Stimulated activated naive CD8-positive, alpha-beta T cell treated with anti-CD3 and anti-CD28 coated beads, Interleukin-15, Interleukin-2, amounts not matched to agents 100 U/mL and 50 U/mL, for 24 hours (primary cell): Measurements from ENCODE around the gene MCU.
A peak's percentile ranks its signal among the peaks of the same experiment; 100 is the strongest.
"Not testable (repeated sequence)": the region's sequence is repeated elsewhere in the genome, so short reads cannot be mapped to it uniquely, and the experiment has no call there.

Experiments used
- ATAC-seq: fragments of 150-1000 bp; cut with Tn5 transposase; one replicate; pipeline ENCODE4 v1.10.0; 2021
- DNase-seq: peaks from one replicate; pipeline ENCODE4 v3.0.0; 2021

Gene MCU, protein sequence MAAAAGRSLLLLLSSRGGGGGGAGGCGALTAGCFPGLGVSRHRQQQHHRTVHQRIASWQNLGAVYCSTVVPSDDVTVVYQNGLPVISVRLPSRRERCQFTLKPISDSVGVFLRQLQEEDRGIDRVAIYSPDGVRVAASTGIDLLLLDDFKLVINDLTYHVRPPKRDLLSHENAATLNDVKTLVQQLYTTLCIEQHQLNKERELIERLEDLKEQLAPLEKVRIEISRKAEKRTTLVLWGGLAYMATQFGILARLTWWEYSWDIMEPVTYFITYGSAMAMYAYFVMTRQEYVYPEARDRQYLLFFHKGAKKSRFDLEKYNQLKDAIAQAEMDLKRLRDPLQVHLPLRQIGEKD

DNA sequence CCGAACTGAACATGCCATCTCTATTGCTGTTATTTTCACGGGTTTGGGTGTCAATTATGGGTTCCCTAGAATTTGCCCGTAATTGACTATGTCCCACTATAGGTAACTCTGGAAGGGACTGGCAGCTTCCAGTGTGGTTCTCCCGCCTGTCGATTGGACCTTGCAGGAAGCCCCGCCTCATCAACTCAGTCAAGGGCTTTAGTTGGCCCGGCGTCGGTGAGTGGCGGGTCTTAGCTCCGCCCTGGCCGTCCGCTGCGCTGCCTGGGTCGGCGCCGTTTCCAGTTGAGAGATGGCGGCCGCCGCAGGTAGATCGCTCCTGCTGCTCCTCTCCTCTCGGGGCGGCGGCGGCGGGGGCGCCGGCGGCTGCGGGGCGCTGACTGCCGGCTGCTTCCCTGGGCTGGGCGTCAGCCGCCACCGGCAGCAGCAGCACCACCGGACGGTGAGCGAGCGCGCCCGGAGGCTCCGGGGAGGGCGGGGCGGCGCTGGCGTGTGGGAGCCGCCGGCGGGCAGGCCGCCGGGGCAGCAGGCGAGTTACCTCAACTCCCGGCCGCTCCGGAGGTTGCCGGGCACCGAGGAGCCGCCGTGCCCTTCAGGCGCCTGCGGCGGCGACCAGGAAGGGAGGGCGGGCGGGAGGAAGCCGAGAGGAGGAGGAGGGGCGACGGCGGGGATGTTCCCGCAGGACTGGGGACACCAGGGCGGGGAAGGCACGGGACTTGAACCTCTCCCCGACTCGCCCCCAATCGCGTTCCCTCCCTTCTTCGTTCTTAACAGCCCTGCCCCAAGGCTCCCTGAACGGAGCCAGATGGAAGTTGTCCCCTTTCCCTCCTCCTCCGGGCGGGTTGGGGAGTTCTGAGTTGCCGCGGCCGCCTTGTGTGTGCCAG, at the start of gene MCU:
TSS of gene MCU (plus strand) at position 281 of the 881 bp plus-strand sequence. CDS start at position 290, 9 bp downstream.
- ATAC-seq (peak; percentile 99), DNase-seq (peak; percentile 92)

DNA sequence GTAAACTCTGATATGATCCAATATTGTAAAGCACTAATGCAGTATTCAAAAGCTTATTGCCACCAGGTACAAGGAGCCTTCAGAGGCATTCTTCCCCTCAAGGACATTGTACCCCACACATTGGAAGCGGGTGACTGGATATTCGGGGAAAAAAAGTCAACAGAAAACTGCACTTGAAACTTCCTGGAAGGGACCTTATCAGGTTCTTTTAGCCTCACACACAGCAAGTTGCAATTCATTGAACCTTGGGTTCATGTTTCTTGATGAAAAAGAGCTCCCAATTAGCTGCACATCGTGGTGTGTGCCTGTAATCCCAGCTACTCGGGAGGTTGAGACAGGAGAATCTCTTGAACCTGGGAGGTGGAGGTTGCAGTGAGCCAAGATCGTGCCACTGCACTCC, 49.6 kb upstream of the MCU start:
- ATAC-seq (no peak), DNase-seq (no peak)

DNA sequence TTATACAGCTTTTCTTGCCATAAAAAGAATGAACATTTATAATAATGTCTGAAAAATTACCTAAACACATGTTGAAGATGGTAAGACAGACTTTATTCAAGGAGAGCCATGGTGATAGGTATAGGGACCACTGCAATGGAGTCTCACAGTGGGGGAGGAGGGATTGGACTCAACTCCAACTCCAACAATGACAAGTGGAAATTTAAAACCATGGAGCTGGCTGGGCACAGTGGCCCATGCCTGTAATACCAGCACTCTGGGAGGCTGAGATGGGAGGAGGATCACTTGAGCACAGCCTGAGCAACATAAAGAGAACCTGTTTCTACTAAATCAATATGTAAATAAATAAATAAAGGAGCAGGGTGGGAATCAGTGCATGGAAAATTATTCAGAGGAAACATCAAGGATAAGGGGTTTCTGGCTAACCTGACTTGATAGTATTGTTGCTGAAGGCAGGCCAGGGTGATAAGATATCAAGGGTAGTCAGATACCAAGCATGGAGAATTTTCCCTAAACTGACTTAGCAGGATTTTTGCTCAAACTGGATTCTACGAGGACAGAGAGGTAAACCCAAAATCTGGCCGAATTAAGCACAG, 46.6 kb upstream of the MCU start:
- no peak for ATAC-seq
- DNase-seq: no peak

DNA sequence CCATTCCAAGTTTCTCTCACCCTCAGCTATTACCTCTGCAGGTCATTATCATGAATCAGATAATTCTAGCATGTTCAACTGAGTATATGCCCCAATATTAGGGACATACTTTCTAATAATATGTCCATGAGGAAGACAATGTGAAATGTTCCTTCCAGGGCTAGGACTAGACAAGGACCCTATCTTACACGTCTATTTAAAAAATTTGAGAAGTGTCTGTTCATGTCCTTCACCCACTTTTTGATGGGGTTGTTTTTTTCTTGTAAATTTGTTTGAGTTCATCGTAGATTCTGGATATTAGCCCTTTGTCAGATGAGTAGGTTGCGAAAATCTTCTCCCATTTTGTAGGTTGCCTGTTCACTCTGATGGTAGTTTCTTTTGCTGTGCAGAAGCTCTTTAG, 45.0 kb upstream of the MCU start:
- DNase-seq, ATAC-seq: not testable (repeated sequence)

DNA sequence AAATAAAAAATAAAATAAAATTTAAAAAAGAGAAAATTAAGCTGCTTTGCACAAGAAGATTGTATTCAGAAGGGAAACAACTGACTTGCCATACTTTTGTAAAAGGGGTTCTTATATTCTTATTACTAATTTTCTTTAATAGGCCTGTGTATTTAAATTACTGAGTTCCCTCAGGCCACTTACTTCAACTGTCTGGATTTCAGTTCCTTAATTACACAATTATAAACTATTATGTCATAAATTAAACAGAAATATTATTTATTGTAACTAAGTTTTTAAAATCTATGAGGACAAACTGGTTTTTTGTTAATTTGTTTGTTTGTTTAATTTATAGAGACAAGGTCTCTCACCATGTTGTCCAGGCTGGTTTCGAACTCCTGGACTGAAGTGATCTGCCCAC, 43.6 kb upstream of the MCU start:
- no peak for ATAC-seq
- no peak for DNase-seq

DNA sequence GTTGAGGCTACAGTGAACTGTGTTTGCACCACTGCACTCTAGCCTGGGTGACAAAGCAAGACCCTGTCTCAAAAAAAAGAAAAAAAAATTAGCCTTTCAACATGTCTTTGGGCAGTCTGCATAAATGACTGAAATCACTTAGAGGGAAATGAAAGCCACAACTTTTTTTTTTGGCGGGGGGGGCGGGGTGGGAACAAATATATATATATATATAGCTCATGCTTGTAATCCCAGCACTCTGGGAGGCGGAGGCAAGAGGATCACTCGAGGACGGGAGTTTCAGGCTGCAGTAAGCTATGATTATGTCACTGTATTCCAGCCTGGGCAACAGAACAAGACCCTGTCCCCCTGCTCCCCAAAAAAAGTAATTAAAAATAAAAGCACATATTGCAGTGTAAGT, 42.7 kb upstream of the MCU start:
- DNase-seq (no peak), ATAC-seq (no peak)

DNA sequence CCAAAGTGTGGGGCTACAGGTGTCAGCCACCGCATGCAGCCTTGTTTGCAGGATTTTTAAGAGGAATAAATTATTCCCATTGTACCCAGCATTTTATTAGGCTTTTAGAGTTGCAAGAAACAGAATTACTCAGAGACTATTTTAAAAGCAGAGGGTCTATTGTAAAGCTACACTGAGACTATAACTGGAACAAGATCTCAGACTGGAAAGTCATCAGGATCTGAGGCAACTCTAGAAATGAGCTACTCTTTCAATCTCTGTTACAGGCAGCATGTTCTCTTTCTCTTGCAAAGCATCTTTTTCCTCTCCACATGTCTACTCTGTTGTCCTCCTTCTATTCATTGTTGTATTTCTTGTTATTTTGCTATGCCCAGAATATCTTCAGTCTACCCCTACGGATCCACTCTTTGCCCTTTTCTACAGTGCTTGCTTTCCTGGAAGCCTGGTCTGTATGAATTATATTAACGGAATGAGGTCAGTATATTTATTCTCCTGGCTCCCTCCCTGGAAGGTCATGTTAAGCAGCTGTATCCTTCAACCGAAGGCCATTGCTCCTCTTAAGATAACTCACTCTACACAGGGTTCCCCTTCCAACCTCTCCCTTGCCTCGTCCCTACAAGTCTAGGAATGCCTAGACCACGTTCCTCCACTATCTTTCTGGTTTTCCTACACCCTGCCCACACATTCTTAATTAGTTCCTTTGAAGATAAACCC, 38.4 kb upstream of the MCU start:
- DNase-seq (no peak), ATAC-seq (no peak)

DNA sequence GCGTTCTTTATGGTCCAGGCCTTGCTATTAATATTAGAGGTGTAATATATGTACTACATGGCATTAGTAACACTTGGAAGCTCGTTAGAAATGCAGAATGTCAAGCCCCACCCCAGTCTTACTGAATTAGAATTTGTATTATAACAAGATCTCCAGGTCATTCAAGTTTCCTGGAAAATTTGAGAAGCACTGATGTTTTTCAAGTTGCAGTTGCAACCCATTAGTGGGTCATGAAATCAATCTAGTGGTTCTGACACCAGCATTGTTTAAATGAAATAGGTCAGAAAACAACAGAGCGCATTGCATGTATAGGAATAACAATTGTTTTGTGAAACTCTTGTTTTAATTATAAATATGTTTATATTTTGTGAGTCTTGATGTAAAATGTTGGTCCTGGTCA, 37.2 kb upstream of the MCU start:
- ATAC-seq: no peak
- no peak for DNase-seq

DNA sequence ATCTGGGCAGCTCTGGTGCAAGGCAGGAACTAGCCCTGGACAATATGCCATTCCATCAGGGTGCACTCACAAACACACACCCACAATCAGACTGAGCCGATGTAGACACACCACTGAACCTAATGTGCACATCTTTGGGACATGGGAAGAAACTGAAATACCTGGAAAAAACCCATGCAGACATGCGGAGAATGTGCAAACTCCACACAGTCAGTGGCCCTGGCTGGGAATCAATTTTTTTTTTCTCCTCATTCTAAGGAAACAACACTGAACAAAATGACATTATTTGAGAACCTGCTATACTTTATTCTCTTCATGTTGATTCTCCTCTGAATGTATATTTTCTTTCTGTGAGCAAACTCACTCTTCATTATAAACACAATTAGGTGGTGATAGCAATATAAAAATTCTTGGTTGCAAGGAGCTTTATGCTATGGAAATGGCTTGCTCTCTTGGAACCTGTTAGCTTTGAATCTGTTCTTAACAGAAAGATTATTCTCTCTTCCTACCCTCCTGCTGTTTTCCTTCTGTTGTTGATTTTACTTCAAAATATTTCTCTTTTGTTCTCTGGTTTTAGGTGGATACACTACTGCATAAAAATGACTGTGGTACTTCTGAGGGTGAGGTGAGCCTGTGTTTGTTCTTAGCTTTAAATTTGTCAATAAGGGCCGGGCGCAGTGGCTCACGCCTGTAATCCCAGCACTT, 33.1 kb upstream of the MCU start:
- ATAC-seq (no peak), DNase-seq (no peak)

DNA sequence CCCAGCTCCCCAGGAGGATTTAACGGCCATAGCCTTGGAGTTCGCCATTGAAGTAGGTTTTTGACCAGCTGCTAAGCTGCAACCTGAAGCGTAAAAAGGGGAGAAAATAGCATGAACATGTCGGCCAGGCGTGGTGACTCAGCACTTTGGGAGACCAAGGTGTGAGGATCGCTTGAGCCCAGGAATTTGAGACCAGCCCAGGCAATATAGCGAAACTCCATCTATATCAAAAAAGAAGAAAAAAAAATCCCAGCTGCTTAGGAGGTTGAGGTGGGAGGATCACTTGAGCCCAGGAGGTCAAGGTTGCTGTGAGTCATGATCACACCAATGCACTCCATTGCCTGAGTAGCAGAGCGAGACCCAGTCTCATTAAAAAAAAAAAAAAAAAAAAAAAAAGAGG, 32.2 kb upstream of the MCU start:
- no peak for DNase-seq
- ATAC-seq: no peak

DNA sequence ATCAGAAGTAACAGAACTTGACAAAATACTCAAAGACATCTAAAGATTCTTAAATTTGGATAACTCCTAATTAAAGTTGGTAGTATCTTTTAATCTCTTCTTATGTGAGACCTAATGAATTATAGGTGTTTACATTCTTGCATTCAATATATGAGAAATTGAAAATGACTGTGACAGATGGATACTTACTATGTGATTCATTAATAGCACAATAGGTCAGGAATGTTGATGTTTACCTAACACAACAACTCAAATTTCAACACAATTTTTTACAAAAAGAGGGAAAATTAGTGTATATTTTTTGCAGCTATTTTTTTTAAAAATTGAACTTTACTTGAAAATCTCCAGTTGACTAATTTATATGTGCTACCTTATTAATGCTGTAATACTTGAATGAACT, 31.7 kb upstream of the MCU start:
- DNase-seq (no peak), ATAC-seq (no peak)

DNA sequence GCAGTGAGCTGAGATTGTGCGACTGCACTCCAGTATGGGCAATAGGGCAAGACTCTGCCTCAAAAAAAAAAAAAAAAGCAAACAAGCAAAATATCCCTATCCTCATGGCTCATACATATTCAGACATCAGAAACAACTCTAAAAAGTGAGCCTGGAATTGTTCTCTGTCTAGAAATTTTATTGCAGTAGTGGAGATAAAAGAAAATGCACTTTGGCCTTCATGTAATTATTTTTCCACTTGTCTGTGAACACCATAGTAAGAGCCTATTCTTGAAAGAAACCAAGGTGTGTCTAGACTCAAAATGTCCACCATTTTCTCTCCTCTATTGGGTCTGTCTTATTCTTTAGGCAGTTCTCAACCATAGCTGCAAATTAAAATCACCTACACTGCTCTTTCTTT, 30.5 kb upstream of the MCU start:
- DNase-seq (no peak), ATAC-seq (no peak)

DNA sequence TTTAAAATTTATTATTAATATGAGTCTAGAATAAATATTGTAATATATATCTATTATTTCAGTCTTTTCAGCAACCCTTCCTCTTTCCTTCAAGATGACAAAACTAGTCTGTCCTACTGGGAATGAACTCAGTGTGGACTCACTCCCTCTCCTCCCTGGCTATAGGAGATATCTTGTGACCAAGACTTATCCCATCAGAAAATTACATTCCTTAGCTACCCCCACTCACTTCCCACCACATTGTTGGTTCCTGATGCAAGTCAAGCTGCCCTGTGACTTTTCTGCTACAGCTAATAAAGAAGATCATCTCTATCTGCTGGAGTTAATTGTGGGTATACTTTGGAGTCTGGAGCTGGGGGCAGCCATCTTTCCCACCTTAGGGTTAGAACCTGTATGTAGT, 28.0 kb upstream of the MCU start:
- DNase-seq: no peak

DNA sequence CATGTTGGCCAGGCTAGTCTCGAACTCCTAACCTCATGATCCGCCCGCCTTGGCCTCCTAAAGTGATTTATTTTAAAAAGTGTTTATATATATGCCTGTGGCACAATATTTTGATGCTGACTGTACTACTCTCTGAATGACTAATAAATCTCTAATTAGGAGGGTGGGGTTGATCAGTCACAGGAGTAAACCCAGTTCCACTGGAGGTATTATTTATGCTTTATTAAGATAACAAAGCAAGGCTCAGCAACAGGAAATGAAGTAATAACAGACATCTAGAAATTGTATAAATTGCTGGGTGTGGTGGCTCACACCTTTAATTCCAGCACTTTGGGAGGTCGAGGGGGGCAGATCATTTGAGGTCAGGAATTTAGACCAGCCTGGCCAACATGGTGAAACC, 26.0 kb upstream of the MCU start:
- DNase-seq: no peak
- no peak for ATAC-seq

More for the DNA sequence above, 28.0 kb upstream of the MCU start:
- no peak for ATAC-seq

DNA sequence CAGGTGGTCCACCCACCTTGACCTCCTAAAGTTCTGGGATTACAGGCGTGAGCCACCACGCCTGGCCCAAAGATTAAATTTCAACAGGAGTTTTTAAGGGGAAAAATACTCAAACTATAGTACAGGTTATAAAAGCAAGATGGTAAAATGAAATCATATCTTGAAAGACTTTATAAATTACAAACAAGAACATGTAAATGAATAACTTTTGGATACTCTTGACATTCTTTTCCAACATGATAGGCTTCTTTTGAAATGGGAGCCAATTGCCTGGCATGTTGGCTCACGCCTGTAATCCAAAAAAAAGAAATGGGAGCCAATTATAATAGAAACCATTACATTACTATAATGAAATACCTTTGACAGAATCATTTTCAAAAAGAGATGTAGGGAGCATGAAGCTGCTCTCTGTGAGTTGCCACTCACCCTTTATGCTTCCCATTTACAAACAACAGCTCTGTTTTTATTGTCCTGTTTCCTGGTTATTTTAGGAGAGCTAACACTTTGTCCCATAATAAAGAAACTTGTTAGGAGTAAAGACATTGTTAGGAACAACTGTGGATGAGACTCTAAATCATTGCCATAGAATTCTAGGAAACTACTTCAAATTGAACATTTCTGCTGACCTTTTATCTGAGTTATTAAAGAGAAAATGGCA, 24.6 kb upstream of the MCU start:
- DNase-seq: no peak
- no peak for ATAC-seq

DNA sequence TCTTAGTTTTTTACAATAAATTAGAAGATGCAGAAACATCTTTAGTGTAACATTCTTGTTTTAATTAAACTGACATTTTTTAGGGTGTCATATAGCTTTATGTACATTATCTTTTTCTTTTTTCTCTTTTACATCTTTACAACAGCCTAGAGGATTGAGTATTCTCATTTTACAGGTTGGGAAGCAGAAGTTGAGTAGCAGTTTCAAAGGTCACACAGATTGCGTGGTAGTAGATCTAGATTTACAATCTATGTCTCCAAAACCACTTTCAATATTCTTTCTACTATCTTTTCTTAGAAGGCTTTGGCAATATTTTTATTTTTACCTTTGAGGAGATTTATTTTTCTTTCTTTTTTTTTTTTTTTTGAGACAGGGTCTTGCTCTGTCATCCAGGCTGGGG, 18.7 kb upstream of the MCU start:
- DNase-seq (no peak), ATAC-seq (no peak)

DNA sequence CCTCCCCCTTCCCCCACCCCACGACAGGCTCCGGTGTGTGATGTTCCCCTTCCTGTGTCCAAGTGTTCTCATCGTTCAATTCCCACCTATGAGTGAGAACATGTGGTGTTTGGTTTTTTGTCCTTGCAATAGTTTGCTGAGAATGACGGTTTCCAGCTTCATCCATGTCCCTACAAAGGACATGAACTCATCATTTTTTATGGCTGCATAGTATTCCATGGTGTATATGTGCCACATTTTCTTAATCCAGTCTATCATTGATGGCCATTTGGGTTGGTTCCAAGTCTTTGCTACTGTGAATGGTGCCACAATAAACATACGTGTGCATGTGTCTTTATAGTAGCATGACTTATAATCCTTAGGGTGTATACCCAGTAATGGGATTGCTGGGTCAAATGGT, 17.8 kb upstream of the MCU start:
- DNase-seq, ATAC-seq: not testable (repeated sequence)

DNA sequence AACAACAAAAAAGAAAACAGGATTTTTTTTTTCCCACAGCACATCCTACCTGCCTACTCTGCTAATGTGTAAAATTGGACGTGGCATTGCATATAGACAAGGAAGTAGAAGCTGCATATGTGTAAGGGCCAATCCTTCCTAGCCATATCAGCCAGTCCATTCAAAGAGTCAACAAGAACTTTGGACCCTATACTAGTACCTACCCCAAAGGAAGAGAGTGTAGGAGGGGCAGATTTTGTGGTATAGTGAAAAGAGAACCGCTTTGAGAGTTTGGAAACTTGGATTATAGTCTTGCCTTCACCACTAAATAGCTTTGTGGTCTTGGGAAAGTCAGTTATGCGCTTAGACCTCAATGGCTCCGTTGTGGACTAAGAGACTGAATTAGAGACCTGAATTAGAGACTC, 12.1 kb upstream of the MCU start:
- ATAC-seq (no peak), DNase-seq (no peak)

DNA sequence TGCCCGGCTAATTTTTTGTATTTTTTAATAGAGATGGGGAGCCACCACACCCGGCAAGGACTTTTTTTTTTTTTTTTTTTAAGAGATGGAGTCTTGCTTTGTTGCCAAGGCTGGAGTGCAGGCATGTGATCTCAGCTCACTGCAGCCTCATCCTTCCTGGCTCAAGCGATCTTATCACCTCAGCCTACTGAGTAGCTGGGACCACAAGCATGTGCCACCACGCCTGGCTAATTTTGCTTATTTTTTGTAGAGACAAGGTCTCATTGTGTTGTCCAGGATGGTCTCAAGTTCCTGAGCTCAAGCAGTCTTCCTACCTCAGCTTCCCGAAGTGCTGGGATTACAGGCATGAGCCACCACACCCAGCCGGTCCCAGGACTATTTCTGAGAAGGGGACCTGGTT, 9.3 kb upstream of the MCU start:
- ATAC-seq (no peak), DNase-seq (no peak)

DNA sequence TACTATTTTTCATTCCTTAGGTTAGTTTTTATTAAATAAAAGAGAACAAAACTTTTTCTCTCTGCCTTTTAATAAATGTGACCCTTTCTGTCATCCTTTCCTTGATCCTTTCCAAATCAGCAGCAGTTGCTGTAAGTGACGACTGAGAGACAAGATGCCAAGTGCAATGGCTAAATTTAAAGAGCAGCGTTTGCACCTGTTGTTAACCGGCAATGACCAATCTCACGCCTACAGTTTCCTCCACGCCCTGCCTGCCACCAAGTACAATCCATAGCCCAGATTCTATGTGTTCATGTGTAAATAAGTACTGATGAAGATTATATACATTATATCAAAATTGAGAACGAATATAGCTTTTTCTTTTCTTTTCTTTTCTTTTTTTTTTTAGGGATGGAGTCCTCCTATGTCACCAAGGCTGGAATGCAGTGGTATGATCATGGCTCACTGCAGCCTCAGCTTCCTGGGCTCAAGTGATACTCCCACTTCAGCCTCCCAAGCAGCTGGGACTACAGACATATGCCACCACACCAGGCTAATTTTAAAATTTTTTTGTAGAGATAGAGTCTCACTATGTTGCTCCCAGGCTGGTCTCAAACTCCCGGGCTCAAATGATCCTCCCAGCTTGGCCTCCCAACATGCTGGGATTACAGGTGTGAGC, 6.5 kb upstream of the MCU start:
- ATAC-seq: no peak
- DNase-seq: no peak

DNA sequence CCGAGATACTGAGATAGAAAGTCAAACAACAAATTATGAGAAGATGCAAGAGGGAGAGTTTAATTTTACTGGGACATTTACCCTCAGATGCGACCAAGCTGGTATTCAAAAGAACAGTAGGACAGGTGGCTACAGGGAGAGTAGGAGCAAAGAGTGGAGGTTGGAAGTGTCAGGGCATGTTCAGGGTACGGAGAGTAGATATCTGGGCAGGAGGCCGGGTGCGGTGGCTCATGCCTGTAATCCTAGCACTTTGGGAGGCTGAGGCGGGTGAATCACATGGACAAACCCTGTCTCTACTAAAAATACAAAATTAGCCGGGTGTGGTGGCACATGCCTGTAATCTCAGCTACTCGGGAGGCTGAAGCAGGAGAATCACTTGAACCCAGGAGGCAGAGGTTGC, 5.5 kb upstream of the MCU start:
- DNase-seq, ATAC-seq: not testable (repeated sequence)
